ENCODE measurements around the gene TUBGCP6.
A peak's percentile ranks its signal among the peaks of the same experiment; 100 is the strongest.

Gene TUBGCP6

GRCh38 chr22:50226063-50226874 lies 18.6 kb downstream of the TUBGCP6 start:
- DNase-seq: no peak

DNA sequence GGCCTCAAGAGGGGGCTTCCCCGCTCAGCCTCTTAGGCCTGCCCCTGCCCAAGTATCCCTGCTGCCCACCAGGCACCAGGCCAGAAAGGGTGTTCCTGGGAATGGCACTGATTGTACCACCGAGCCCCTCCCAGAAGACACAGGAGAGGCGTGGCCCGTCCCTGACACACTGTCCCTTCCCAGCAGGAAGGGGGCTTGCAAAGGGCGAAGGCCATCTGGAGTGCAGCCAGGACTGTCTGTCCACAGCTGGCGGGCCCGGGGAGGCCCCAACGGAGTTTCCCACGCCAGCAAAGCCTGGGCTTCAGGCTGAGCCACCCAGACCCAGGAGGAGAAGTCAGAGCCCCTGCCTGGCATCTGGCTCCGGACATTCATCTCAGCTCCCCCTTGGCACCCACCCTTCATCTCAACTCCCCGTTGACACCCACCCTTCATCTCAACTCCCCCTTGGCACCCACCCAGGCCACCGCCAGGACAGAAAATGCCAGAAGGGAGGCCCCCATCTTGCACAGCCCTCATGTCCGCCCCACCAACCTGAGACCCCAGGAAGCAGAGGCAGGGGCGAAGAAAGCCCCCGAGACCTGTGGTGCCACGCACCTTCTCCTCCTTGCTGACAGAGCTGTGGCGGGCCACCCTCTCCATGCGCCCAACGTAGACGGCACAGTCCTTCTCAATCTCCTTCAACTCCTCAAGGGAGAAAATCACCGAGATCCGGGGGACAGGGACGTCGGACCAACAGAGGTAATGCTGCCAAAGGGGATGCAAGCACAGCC lies 19.4 kb downstream of the TUBGCP6 start:
- no peak for DNase-seq

DNA sequence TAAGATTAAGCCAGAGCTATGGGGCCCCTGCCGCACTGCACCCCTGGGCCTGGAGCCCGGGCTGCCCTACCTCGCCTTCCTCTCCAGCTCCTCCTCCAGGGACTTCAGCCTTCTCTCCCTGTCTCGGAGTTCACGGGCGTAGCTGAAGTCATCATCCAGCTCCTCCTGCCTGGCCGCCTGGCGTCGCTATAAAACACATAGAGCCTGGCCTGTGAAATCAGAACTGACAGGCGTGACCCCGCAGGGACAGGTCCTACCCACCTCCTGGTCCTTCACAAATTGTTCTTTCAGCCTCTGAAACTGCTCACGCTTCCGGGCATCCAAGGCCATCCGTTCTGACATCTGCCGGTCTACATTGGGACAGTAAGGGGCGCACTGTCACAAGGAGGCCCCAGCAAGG lies 20.8 kb downstream of the TUBGCP6 start:
- DNase-seq: no peak

DNA sequence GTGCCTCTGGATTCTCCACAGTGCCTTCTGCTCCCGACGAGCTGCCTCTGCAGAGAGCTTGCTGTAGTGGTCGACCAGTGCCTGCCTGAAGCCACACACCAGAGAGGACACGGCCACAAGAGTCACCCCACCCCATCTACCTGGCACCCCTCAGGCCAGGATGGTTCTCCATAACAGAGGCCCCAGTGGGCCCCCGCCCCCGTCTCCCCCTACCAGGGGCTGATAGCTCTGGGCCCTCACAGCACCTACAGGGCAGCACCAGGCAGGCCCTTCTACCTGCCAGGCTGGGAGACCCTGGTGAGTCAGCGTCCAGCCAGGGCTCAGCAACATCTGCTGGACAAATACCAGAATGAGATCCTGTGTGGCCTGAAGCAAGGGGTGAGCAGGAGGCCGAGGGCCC lies 22.3 kb downstream of the TUBGCP6 start:
- no peak for DNase-seq

DNA sequence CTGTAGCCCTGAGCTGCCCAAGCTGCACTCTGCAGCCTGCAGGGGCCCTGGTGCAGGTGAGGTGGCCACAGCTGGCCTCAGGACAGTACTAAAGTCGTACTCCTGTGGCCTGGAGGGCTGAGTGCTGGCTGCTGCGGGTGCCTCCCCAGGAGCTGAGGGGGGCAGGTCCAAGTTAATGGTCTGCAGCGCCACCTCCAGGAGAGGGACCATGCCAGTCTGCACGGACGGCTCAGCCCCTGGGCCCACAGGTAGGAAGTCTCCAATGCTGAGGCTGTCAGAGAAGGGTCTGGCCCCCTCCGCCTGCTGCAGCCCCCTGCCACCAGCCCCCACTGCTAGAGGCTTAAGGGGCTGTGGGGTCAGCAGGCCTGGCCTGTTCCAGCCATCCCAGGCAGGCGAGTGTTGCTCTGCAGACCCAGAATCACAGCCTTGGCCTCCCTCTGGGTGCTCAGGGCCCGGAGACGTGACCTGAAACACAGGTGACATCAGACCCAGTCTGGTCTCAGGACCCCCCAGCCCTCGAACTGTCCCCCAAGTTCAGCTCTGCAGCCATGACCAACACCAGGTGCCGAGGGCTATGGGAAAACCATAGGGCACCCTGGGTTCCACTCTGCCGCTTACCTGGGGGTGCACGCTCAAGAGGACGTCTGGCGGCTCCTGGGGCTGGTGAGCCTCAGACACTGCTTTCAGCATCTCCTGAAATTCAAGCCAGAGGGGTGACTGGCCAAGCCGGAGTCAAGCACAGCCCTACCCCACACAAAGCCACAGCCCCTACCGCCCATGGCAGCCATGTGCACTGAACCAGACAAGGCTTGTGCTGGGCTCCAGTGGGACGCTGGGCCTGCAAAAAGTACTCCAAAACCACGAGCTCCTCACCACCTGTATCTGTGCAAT lies 23.2 kb downstream of the TUBGCP6 start:
- DNase-seq: no peak

GRCh38 chr22:50220603-50221409 lies 24.0 kb downstream of the TUBGCP6 start:
- DNase-seq: no peak

GRCh38 chr22:50219800-50220602 lies 24.8 kb downstream of the TUBGCP6 start:
- DNase-seq: no peak

DNA sequence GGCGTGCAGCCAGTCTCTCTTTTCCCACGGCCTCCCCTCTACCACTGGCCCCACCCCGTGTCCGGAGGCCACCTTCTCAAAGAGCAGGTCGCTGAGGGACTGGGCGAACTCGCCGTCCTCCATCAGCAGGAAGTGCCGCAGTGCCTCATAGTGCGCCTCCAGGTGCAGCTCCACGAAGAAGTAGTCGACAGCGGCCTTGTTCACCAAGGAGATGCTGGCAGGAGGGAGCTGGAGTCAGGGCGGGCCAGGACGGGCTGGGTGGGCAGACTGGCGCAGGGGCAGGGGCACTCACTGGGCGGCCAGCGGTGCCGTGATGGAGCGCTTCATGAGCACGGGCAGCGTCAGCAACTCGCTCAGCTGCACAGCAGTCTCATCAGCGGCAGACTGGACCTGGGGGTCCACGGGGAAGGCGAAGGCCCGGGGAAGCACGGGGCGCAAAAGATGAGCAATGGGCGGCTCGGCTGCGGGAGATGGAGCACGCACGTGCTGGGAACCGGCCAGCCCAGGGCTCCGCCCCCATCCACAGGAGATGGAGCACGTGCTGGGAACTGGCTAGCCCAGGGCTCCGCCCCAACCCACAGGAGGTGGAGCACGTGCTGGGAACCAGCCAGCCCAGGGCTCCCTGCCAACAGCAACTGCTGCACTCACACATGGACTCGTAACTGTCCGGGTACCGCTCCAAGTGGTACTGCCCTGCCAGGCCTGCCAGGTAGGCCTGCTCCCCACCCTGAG lies 25.7 kb downstream of the TUBGCP6 start:
- DNase-seq: peak; percentile 21

- no peak for DNase-seq
Measured at GRCh38 chr22:50218153-50218995, 26.4 kb downstream of the TUBGCP6 start.

GRCh38 chr22:50217543-50218152 lies 27.2 kb downstream of the TUBGCP6 start:
- no peak for DNase-seq

DNA sequence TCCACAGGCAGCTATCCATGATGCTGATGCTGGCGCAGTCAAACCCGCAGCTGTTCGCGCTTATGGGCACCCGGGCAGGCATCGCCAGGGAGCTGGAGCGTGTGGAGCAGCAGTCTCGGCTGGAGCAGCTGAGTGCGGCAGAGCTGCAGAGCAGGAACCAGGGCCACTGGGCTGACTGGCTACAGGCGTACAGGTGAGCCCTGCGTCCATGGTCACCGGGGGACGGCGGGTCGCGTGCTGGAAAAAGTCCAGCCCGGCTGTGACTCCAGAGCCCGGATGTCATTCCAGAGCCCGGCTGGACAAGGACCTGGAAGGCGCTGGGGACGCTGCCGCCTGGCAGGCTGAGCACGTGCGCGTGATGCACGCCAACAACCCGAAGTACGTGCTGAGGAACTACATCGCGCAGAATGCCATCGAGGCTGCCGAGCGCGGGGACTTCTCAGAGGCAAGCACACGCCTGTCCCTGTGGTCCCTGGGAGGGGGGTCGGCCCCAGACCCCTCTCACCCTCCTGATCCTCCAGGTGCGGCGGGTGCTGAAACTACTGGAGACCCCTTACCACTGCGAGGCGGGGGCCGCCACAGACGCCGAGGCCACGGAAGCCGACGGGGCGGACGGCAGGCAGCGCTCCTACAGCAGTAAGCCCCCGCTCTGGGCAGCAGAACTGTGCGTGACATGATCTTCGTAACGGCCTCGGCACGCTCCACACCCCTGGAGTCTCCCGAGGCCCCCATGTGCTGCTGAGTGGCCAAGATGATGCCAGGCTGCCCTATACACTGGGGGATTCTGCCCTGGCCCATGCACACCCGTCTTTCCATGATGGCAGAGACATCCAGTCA lies 27.9 kb downstream of the TUBGCP6 start:
- no peak for DNase-seq

DNA sequence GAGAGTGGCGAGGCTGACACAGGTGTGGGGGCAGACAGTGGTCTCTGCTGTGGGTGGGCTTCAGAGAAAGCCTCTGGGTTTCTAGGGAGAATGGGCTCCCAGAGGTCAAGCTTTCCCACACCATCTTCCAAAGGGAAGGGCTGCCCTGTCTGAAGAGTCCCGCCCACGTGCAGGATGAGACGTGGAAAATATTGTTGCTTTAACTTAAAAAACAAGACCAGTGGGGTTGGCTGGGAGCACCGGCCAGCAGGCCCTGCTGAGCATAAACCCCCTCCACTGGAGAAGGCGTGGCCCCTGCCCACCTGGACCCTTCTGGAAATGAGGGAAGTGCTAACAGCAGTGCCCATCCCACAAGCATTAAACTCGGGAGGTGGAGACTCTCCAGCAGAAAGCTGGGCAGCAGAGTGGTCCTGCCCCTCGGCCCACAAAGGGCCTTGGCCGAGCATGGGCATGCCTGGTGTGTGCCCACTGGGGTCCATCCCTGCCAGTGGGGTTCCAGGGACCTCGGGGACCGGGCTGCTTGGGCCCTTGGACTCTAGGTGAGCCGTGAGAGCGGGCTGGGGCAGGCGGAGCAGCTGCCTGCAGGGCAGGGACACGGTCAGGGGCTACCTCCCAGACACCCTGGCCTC lies 28.7 kb downstream of the TUBGCP6 start:
- no peak for DNase-seq

DNA sequence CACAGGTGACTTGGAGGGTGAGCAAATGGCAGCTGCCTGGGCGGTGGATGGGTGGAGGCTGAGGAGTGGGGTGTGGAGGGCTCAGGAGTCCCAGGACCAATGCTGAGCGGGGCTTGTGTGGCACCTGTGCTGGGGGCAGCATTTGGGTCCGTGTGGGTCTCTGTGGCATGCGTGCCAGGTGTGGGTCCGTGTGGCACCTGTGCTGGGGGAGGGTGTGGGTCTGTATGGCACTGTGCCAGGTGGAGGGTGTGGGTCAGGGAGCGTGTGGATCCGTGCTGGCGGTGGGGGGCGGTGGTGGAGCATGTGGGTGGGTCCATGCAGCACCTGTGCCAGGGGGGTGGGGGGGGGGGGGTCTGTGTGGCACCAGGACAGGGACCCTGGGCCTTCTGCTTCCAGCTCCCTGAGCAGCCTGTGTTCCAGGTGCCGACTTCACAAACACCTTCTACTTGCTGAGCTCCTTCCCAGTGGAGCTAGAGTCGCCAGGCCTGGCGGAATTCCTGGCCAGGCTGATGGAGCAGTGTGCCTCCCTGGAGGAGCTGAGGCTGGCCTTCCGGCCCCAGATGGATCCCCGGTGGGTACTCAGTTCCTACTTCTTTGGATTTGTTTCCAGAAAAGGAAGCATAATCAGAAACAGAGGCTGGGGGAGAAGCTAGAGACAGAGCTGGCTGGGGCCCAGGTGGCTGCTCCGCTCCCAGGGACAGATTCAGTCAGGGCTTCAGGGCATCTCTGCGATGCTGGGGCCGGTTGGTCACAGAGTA lies 29.3 kb downstream of the TUBGCP6 start:
- DNase-seq: no peak

- DNase-seq: no peak
Measured at GRCh38 chr22:50213263-50213662, 31.6 kb downstream of the TUBGCP6 start.

DNA sequence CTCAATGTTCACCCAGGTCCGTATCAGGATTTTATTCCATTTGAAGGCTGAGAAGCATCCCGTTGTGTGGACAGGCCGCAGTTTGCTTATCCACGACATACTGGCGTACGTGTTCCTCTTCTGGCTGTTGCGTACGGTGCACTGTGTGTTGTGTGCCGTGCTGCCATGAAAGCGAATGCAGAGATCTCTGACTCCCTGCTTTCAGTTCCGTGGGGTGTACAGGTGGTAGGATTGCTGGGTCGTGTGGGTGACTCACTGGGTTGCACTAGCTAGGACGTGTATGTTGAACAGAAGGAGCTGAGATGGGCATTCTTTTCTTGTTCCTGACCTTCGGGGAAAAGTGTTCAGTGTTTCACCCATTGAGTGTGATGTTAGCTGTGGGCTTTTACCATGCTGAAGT lies 33.7 kb downstream of the TUBGCP6 start:
- DNase-seq: no peak

- DNase-seq: no peak
Measured at GRCh38 chr22:50210378-50211139, 34.3 kb downstream of the TUBGCP6 start.

Measured in NCI-H2107 (cell line).